Measurements from ENCODE around the gene PSD4.

The PSD4 gene

GRCh38 chr2:113195923-113196501 lies 22.2 kb downstream of the PSD4 start:
- Histone ChIP-seq H3K9me3 (no peaks in the 10 kb centered on the region), H3K27me3 (ENCODE audit: low read depth) (no peaks in the 10 kb centered on the region), H3K4me3 (no peak overlapping the region), H3K36me3 (replicated peaks) (no peaks in the 10 kb centered on the region), H3K4me1 (no peaks in the 10 kb centered on the region)
- DNase-seq (ENCODE audit: low spot score in 2 of 2) = no peak
- in situ Hi-C loops (cut with MboI; ENCODE audit: low sequenced_read_pairs) = no loop called here

GRCh38 chr2:113196839-113197238 lies 23.1 kb downstream of the PSD4 start:
- DNase-seq (ENCODE audit: low spot score in 2 of 2) = no peak
- no peaks in the 10 kb centered on the region for H3K36me3 ChIP-seq (replicated peaks)
- H3K4me1 ChIP-seq = no peaks in the 10 kb centered on the region
- H3K4me3 ChIP-seq = no peak overlapping the region
- H3K9me3 ChIP-seq = no peaks in the 10 kb centered on the region
- in situ Hi-C loops (cut with MboI; ENCODE audit: low sequenced_read_pairs) = no loop called here
- H3K27me3 ChIP-seq (ENCODE audit: low read depth) = no peaks in the 10 kb centered on the region

GRCh38 chr2:113197347-113198047 lies 23.7 kb downstream of the PSD4 start:
- Histone ChIP-seq H3K36me3 (replicated peaks) (no peaks in the 10 kb centered on the region), H3K9me3 (no peaks in the 10 kb centered on the region), H3K27me3 (ENCODE audit: low read depth) (no peaks in the 10 kb centered on the region), H3K4me3 (no peak overlapping the region), H3K4me1 (no peaks in the 10 kb centered on the region)
- no peak for DNase-seq (ENCODE audit: low spot score in 2 of 2)
- in situ Hi-C loops (cut with MboI; ENCODE audit: low sequenced_read_pairs) = no loop called here

- Histone ChIP-seq H3K4me3 (no peak overlapping the region), H3K36me3 (replicated peaks) (no peaks in the 10 kb centered on the region), H3K4me1 (no peaks in the 10 kb centered on the region), H3K9me3 (no peaks in the 10 kb centered on the region), H3K27me3 (ENCODE audit: low read depth) (no peaks in the 10 kb centered on the region)
- in situ Hi-C loops (cut with MboI; ENCODE audit: low sequenced_read_pairs) = no loop called here
- no peak for DNase-seq (ENCODE audit: low spot score in 2 of 2)
Observed at GRCh38 chr2:113198048-113198789, 24.4 kb downstream of the PSD4 start.

- Histone ChIP-seq H3K4me1 (no peaks in the 10 kb centered on the region), H3K27me3 (ENCODE audit: low read depth) (no peaks in the 10 kb centered on the region), H3K4me3 (no peak overlapping the region), H3K9me3 (no peaks in the 10 kb centered on the region), H3K36me3 (replicated peaks) (no peaks in the 10 kb centered on the region)
- no peak for DNase-seq (ENCODE audit: low spot score in 2 of 2)
- in situ Hi-C loops (cut with MboI; ENCODE audit: low sequenced_read_pairs) = no loop called here
Observed at GRCh38 chr2:113198790-113199612, 25.2 kb downstream of the PSD4 start.

GRCh38 chr2:113200236-113200635 lies 26.5 kb downstream of the PSD4 start:
- in situ Hi-C loops (cut with MboI; ENCODE audit: low sequenced_read_pairs) = loop anchor here (10.0 kb wide), 1 partner anchor 175 kb away; no protein-coding TSS in a partner anchor
- Histone ChIP-seq H3K4me1 (no peaks in the 10 kb centered on the region), H3K27me3 (ENCODE audit: low read depth) (no peaks in the 10 kb centered on the region), H3K4me3 (no peak overlapping the region), H3K36me3 (replicated peaks) (no peaks in the 10 kb centered on the region), H3K9me3 (no peaks in the 10 kb centered on the region)
- DNase-seq (ENCODE audit: low spot score in 2 of 2) = no peak

GRCh38 chr2:113200736-113201490 lies 27.1 kb downstream of the PSD4 start:
- no peaks in the 10 kb centered on the region for H3K4me1 ChIP-seq

GRCh38 chr2:113201496-113202304 lies 27.9 kb downstream of the PSD4 start:
- no peak for DNase-seq (ENCODE audit: low spot score in 2 of 2)
- in situ Hi-C loops (cut with MboI; ENCODE audit: low sequenced_read_pairs) = loop anchor here (10.0 kb wide), 1 partner anchor 173 kb away; no protein-coding TSS in a partner anchor
- H3K27me3 ChIP-seq (ENCODE audit: low read depth) = no peaks in the 10 kb centered on the region
- H3K4me1 ChIP-seq = no peaks in the 10 kb centered on the region
- H3K9me3 ChIP-seq = no peaks in the 10 kb centered on the region
- H3K4me3 ChIP-seq = no peak overlapping the region
- no peaks in the 10 kb centered on the region for H3K36me3 ChIP-seq (replicated peaks)

More at GRCh38 chr2:113200736-113201490, 27.1 kb downstream of the PSD4 start:
- H3K36me3 ChIP-seq (replicated peaks) = no peaks in the 10 kb centered on the region
- DNase-seq (ENCODE audit: low spot score in 2 of 2) = no peak
- no peak overlapping the region for H3K4me3 ChIP-seq
- in situ Hi-C loops (cut with MboI; ENCODE audit: low sequenced_read_pairs) = loop anchor here (10.0 kb wide), 1 partner anchor 174 kb away; no protein-coding TSS in a partner anchor
- H3K9me3 ChIP-seq = no peaks in the 10 kb centered on the region
- H3K27me3 ChIP-seq (ENCODE audit: low read depth) = no peaks in the 10 kb centered on the region

GRCh38 chr2:113202305-113203216 lies 28.8 kb downstream of the PSD4 start:
- H3K4me3 ChIP-seq = no peak overlapping the region
- no peaks in the 10 kb centered on the region for H3K27me3 ChIP-seq (ENCODE audit: low read depth)
- H3K36me3 ChIP-seq (replicated peaks) = no peaks in the 10 kb centered on the region
- no peaks in the 10 kb centered on the region for H3K4me1 ChIP-seq
- no peak for DNase-seq (ENCODE audit: low spot score in 2 of 2)
- in situ Hi-C loops (cut with MboI; ENCODE audit: low sequenced_read_pairs) = loop anchor here (10.0 kb wide), 1 partner anchor 172 kb away; no protein-coding TSS in a partner anchor
- no peaks in the 10 kb centered on the region for H3K9me3 ChIP-seq

- no peak for DNase-seq (ENCODE audit: low spot score in 2 of 2)
- Histone ChIP-seq H3K36me3 (replicated peaks) (no peaks in the 10 kb centered on the region), H3K4me3 (no peak overlapping the region), H3K27me3 (ENCODE audit: low read depth) (no peaks in the 10 kb centered on the region), H3K9me3 (no peaks in the 10 kb centered on the region), H3K4me1 (no peaks in the 10 kb centered on the region)
- in situ Hi-C loops (cut with MboI; ENCODE audit: low sequenced_read_pairs) = loop anchor here (10.0 kb wide), 1 partner anchor 172 kb away; no protein-coding TSS in a partner anchor
Observed at GRCh38 chr2:113203217-113203530, 29.4 kb downstream of the PSD4 start.

GRCh38 chr2:113203901-113204519 lies 30.2 kb downstream of the PSD4 start:
- peak; percentile 56 to 82 for DNase-seq (ENCODE audit: low spot score in 2 of 2)
- H3K36me3 ChIP-seq (replicated peaks) = no peaks in the 10 kb centered on the region
- in situ Hi-C loops (cut with MboI; ENCODE audit: low sequenced_read_pairs) = loop anchor here (10.0 kb wide), 1 partner anchor 171 kb away; no protein-coding TSS in a partner anchor

More at GRCh38 chr2:113203901-113204519, 30.2 kb downstream of the PSD4 start:
- H3K9me3 ChIP-seq = no peaks in the 10 kb centered on the region
- no peak overlapping the region for H3K4me3 ChIP-seq
- no peaks in the 10 kb centered on the region for H3K27me3 ChIP-seq (ENCODE audit: low read depth)
- no peaks in the 10 kb centered on the region for H3K4me1 ChIP-seq

Data from HAP-1 (cell line).